MCF 10A (cell line): ENCODE results near the gene PIEZO2. TPM values are rescaled to one million over a fixed set of nuclear protein-coding genes. Genes with fewer than 3 reads are reported as not detected.

Experiments used
- BruUV-seq: library from RNA; stranded (reverse); fragments of 400-500 nt; replicated peaks from 2 replicates; lab custom pipeline; 2021; lab: Mats Ljungman, UMichigan
- CTCF ChIA-PET: fragments of 300-600 bp; sonication (Branson Sonifier 250); formaldehyde crosslinking; extraction: SDS; loops from one replicate; lab custom pipeline; 2021; ENCODE audit warnings: antibody characterized with exemption, inconsistent platforms; lab: Yijun Ruan, JAX
- POLR2A ChIA-PET: fragments of 300-600, 350-650 bp; sonication (Branson Sonifier 250); formaldehyde crosslinking; extraction: SDS; loops from one replicate; lab custom pipeline; 2020; ENCODE audit warnings: antibody characterized with exemption, inconsistent platforms; lab: Yijun Ruan, JAX
- DNase-seq: peaks from one replicate; pipeline ENCODE4 v3.0.0-alpha.2; 2018; ENCODE audit not compliant: unreplicated experiment
- H3K27ac Mint-ChIP-seq: one replicate; pipeline ENCODE4 v1.8.0; 2022; ENCODE audit warnings: mild to moderate bottlenecking, low read depth, mixed read lengths; ENCODE audit not compliant: unreplicated experiment
- H3K27me3 Mint-ChIP-seq: one replicate; pipeline ENCODE4 v1.8.0; 2022; ENCODE audit warnings: mixed read lengths; ENCODE audit not compliant: insufficient read depth, unreplicated experiment
- H3K36me3 Mint-ChIP-seq: one replicate; pipeline ENCODE4 v1.8.0; 2022; ENCODE audit warnings: mild to moderate bottlenecking, moderate library complexity, mixed read lengths; ENCODE audit not compliant: insufficient read depth, unreplicated experiment
- H3K4me1 Mint-ChIP-seq: one replicate; pipeline ENCODE4 v1.8.0; 2022; ENCODE audit warnings: mixed read lengths; ENCODE audit not compliant: insufficient read depth, unreplicated experiment
- H3K4me3 Mint-ChIP-seq: one replicate; pipeline ENCODE4 v1.8.0; 2022; ENCODE audit warnings: mild to moderate bottlenecking, moderate library complexity, mixed read lengths; ENCODE audit not compliant: unreplicated experiment
- H3K9me3 Mint-ChIP-seq: one replicate; pipeline ENCODE4 v1.8.0; 2022; ENCODE audit warnings: mixed read lengths; ENCODE audit not compliant: unreplicated experiment
- CTCF ChIP-seq: fragments of 200-600 bp; IDR thresholded peaks from one replicate; pipeline ENCODE4 v1.8.0; 2022; ENCODE audit warnings: antibody characterized with exemption, mild to moderate bottlenecking; ENCODE audit not compliant: unreplicated experiment
- intact Hi-C: fragments of 100-400 bp; cut with micrococcal nuclease; formaldehyde crosslinking; loops from 2 replicates; pipeline ENCODE4 v1.14.1; 2022
- total RNA-seq: library from RNA; stranded (reverse); gene quantifications from 2 replicates; pipeline ENCODE4 v1.2.3, GENCODE V29; 2022

Gene PIEZO2
- total RNA-seq, 1 experiment from 2014 or later: 0.49 TPM

GRCh38 chr18:10878703-10879102 is 270.7 kb downstream of the PIEZO2 start:
- ChIA-PET POLR2A (no interaction called here), CTCF (interaction anchor here (0.6 kb wide), 1 partner anchor 907 kb away, joined by 3 read pairs; no protein-coding TSS in a partner anchor)
- Mint-ChIP-seq H3K36me3 (no peaks in the 10 kb centered on the region), H3K9me3 (no peaks in the 10 kb centered on the region), H3K4me1 (no peaks in the 10 kb centered on the region), H3K4me3 (no peak overlapping the region), H3K27ac (no peak overlapping the region), H3K27me3 (no peaks in the 10 kb centered on the region)
- no TSS peak for BruUV-seq
- TF ChIP-seq CTCF: no peak
- no peak for DNase-seq
- intact Hi-C loops: no loop called here

DNA sequence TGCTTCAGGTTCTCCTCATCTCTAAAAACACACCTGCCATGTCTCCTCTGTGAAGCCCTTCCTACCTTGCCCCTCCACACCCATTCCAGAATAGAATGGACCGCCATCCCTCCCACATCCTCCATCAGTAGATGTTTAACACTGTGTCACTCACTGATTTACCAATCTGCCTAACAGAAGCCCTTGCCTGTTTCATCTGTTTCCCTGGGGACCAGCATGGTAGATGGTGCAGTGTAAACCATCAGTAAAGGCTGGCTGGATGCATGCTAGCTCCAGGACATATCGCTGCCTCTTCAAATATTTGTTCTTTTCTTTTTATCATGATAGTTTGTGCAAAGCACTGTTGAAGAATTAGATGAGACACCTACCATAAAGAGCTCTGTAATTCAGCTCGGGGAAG is 271.4 kb downstream of the PIEZO2 start:
- no peak for TF ChIP-seq CTCF
- no peaks in the 10 kb centered on the region for H3K27me3 Mint-ChIP-seq
- BruUV-seq: no TSS peak
- H3K27ac Mint-ChIP-seq: no peak overlapping the region
- intact Hi-C loops: no loop called here
- DNase-seq: no peak
- no peaks in the 10 kb centered on the region for H3K4me1 Mint-ChIP-seq
- no peaks in the 10 kb centered on the region for H3K36me3 Mint-ChIP-seq
- ChIA-PET POLR2A (no interaction called here), CTCF (interaction anchor here (0.6 kb wide), 1 partner anchor 906 kb away, joined by 3 read pairs; no protein-coding TSS in a partner anchor)
- H3K4me3 Mint-ChIP-seq: no peak overlapping the region
- no peaks in the 10 kb centered on the region for H3K9me3 Mint-ChIP-seq

DNA sequence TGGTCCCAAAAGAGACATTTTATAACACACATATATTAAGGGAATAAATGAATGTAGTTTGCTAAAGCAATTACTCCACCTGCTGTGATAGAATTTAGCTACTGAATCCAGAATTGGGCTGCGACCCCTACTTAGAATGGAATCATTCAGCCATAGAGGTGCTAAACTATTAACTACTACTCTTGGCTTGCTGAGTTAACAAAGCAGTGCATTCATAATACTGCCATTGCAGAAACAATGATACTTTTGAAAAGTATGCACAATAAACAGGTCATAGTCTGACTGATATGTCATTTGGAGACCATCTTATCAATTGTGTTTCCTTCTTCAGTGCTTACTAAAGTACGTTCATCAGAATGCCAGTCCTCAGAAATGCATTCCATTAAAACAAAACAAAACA is 273.6 kb downstream of the PIEZO2 start:
- ChIA-PET CTCF (no interaction called here), POLR2A (interaction anchor here (1.3 kb wide), 1 partner anchor 23 kb away, joined by 3 read pairs; no protein-coding TSS in a partner anchor)
- intact Hi-C loops: no loop called here
- no peak for DNase-seq
- H3K9me3 Mint-ChIP-seq: no peaks in the 10 kb centered on the region
- BruUV-seq: no TSS peak
- H3K36me3 Mint-ChIP-seq: no peaks in the 10 kb centered on the region
- no peak for TF ChIP-seq CTCF
- H3K4me1 Mint-ChIP-seq: no peaks in the 10 kb centered on the region
- H3K4me3 Mint-ChIP-seq: no peak overlapping the region
- no peak overlapping the region for H3K27ac Mint-ChIP-seq
- H3K27me3 Mint-ChIP-seq: no peaks in the 10 kb centered on the region

DNA sequence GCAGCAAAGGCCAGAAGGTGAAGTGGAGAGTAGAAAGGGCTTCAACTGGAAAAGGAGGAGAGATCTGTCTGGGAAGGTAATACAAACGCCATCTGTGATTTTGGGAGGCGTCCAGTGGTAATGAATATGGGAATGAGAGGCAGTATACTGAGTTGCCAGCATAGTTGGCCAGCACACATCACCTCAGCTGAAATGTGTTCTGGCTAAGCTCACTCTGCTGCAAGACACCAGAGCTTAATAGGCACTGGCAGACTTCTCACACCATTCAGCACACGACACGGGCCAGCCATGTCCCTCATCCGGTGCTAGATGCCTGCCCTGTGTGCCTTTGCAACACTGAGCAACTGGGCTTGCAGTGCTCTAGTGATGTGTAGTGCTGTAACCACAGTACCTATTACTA is 277.1 kb downstream of the PIEZO2 start:
- CTCF ChIA-PET: no interaction called here
- H3K36me3 Mint-ChIP-seq: no peaks in the 10 kb centered on the region
- H3K27me3 Mint-ChIP-seq: no peaks in the 10 kb centered on the region
- no peak overlapping the region for H3K4me3 Mint-ChIP-seq
- POLR2A ChIA-PET: no interaction called here
- H3K4me1 Mint-ChIP-seq: no peaks in the 10 kb centered on the region
- no TSS peak for BruUV-seq
- DNase-seq: no peak
- H3K27ac Mint-ChIP-seq: no peak overlapping the region
- H3K9me3 Mint-ChIP-seq: no peaks in the 10 kb centered on the region
- no peak for TF ChIP-seq CTCF
- intact Hi-C loops: no loop called here
